Measurements from ENCODE around the gene CYP19A1. TPM values are rescaled to one million over a fixed set of nuclear protein-coding genes. Genes with fewer than 3 reads are reported as not detected.

Gene CYP19A1
- total RNA-seq: under 1 TPM in 1 of 2 donors, not detected in 1; 0.34 TPM

DNA sequence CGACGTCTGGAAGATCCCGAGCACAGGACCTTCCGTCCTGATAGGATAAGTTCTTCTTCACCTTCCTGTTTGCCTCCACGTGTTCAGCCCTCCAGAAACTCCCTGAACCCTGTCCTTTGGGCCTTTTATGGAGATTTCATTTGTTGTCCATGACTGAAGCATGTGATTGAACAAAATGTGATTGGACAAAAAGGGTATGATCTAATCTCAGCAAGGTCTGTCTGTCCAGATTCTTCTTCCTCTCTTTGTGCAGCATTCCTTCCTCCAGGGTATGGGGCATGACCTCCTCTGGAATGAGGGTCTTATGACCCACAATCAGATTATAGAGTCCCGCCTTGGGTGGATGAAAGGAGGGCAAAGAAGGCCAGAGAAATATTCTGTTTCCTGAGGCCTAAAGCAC, at the start of gene CYP19A1:
TSS of gene CYP19A1 (minus strand) at position 101 of the 400 bp plus-strand sequence. CDS start 95,684 bp downstream, outside the sequence.

GRCh38 chr15:51341366-51342226, 3.2 kb upstream of the CYP19A1 start, which contains the start of gene GLDN:
Gene GLDN (plus strand): TSS chr15:51341655. CDS start chr15:51341685, 30 bp downstream.

Small RNA genes lying within 50 kb of the gene (small RNA-seq; reads per million reads assigned to genes)
- gene AC020891.4 (0 reads per million in 2 donors), gene MIR4713 (0 reads per million in 2 donors), gene MIR7973-1 (0 reads per million in 2 donors)

Other genes starting within 250 kb of the CYP19A1 start
- not detected for gene TNFAIP8L3, start 243.7 kb downstream of the CYP19A1 start, total RNA-seq
- gene GLDN, start 3.1 kb upstream of the CYP19A1 start, total RNA-seq: not detected

Data from melanocyte of skin (primary cell).